ENCODE data around the gene CDX2. TPM values are rescaled to one million over a fixed set of nuclear protein-coding genes. Genes with fewer than 3 reads are reported as not detected.

CDX2 gene
- total and polyA plus RNA-seq, 2 experiments from 2014 or later = not detected

DNA sequence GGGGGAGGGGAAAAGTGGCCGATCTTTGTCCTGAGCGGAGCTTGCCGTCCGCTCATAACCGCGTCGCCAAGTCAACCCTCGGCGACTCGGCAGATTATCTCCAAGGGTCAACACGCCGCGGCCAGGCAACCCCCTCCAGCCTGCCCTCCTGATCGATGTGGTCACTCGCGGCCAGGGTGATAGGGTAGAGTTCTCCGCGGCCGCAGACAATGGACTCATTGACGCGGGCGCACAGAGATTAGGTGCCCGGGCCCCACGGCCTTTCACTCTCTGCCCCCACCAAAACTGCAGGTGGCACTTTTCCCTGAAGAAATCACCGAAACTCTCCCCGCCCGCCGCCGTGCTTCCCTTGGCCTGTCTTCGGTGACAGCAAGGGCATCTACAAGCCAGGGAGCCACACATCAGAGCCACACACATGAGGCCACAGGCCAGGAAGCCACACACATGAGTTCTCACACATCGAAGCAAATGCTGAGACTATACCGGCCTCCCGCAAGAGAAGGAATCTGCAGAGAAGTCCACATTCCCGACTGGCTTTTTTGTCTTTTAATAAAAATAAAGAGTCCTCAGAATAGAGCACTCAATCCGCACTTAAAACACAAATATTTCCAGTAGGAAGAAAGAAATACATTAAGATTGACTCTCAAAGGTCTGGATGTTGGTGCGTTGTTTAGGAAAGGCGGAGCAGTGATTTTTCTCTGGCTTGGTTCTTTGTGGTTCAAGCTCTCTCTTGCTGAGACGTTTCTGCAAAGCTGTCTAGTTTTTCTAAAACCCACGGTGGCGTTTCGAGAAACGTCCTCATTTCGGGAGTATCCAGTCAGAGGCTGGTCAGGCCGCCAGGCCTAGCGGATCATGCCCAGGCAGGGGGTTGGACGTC is 50.8 kb downstream of the CDX2 start:
- H3F3A ChIP-seq (replicated peaks; ENCODE audit: low read depth) = peaks cover 31% of the 10 kb centered on the region; the same call in 1 of the 2 replicates
- H3K27ac ChIP-seq (ENCODE audit: low read depth) = no peak overlapping the region
- ATAC-seq (no peak), DNase-seq (ENCODE audit: low spot score) (peak; percentile 35)
- H2AFZ ChIP-seq = no peak overlapping the region
- peak overlapping the region; percentile 46 for H3K4me3 ChIP-seq
- peaks cover 43% of the 10 kb centered on the region for H3K4me1 Mint-ChIP-seq
- TF ChIP-seq JUNB (IDR thresholded peaks at IDR 0.05; ENCODE audit: unreplicated experiment) (no peak), EZH2phosphoT487 (IDR thresholded peaks at IDR 0.05; ENCODE audit: unreplicated experiment) (peak; percentile 31), EZH2 (IDR thresholded peaks at IDR 0.05; ENCODE audit: low read depth, unreplicated experiment) (peak; percentile 100), NANOG (IDR thresholded peaks at IDR 0.05; ENCODE audit: borderline replicate concordance) (no peak), POLR2AphosphoS5 (IDR thresholded peaks at IDR 0.05; ENCODE audit: low read depth) (no peak), ZNF114 (CRISPR knock-in tag; IDR thresholded peaks at IDR 0.05) (no peak), STAT1 (IDR thresholded peaks at IDR 0.05; ENCODE audit: unreplicated experiment) (no peak), ZNF331 (CRISPR knock-in tag; IDR thresholded peaks at IDR 0.05; ENCODE audit: low read depth) (no peak), CREB1 (CRISPR knock-in tag; IDR thresholded peaks at IDR 0.05; ENCODE audit: low read depth) (no peak)
- TF ChIP-seq, protein P1, sequence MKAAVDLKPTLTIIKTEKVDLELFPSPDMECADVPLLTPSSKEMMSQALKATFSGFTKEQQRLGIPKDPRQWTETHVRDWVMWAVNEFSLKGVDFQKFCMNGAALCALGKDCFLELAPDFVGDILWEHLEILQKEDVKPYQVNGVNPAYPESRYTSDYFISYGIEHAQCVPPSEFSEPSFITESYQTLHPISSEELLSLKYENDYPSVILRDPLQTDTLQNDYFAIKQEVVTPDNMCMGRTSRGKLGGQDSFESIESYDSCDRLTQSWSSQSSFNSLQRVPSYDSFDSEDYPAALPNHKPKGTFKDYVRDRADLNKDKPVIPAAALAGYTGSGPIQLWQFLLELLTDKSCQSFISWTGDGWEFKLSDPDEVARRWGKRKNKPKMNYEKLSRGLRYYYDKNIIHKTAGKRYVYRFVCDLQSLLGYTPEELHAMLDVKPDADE (IDR thresholded peaks at IDR 0.05) = no peak
- TF ChIP-seq, protein P2, sequence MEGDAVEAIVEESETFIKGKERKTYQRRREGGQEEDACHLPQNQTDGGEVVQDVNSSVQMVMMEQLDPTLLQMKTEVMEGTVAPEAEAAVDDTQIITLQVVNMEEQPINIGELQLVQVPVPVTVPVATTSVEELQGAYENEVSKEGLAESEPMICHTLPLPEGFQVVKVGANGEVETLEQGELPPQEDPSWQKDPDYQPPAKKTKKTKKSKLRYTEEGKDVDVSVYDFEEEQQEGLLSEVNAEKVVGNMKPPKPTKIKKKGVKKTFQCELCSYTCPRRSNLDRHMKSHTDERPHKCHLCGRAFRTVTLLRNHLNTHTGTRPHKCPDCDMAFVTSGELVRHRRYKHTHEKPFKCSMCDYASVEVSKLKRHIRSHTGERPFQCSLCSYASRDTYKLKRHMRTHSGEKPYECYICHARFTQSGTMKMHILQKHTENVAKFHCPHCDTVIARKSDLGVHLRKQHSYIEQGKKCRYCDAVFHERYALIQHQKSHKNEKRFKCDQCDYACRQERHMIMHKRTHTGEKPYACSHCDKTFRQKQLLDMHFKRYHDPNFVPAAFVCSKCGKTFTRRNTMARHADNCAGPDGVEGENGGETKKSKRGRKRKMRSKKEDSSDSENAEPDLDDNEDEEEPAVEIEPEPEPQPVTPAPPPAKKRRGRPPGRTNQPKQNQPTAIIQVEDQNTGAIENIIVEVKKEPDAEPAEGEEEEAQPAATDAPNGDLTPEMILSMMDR (conservative IDR thresholded peaks at IDR 0.05; ENCODE audit: low read depth in 2 of 2) = no peak
- TF ChIP-seq, protein P3, sequence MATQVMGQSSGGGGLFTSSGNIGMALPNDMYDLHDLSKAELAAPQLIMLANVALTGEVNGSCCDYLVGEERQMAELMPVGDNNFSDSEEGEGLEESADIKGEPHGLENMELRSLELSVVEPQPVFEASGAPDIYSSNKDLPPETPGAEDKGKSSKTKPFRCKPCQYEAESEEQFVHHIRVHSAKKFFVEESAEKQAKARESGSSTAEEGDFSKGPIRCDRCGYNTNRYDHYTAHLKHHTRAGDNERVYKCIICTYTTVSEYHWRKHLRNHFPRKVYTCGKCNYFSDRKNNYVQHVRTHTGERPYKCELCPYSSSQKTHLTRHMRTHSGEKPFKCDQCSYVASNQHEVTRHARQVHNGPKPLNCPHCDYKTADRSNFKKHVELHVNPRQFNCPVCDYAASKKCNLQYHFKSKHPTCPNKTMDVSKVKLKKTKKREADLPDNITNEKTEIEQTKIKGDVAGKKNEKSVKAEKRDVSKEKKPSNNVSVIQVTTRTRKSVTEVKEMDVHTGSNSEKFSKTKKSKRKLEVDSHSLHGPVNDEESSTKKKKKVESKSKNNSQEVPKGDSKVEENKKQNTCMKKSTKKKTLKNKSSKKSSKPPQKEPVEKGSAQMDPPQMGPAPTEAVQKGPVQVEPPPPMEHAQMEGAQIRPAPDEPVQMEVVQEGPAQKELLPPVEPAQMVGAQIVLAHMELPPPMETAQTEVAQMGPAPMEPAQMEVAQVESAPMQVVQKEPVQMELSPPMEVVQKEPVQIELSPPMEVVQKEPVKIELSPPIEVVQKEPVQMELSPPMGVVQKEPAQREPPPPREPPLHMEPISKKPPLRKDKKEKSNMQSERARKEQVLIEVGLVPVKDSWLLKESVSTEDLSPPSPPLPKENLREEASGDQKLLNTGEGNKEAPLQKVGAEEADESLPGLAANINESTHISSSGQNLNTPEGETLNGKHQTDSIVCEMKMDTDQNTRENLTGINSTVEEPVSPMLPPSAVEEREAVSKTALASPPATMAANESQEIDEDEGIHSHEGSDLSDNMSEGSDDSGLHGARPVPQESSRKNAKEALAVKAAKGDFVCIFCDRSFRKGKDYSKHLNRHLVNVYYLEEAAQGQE (IDR thresholded peaks at IDR 0.05; ENCODE audit: unreplicated experiment) = no peak
- TF ChIP-seq, protein P4, sequence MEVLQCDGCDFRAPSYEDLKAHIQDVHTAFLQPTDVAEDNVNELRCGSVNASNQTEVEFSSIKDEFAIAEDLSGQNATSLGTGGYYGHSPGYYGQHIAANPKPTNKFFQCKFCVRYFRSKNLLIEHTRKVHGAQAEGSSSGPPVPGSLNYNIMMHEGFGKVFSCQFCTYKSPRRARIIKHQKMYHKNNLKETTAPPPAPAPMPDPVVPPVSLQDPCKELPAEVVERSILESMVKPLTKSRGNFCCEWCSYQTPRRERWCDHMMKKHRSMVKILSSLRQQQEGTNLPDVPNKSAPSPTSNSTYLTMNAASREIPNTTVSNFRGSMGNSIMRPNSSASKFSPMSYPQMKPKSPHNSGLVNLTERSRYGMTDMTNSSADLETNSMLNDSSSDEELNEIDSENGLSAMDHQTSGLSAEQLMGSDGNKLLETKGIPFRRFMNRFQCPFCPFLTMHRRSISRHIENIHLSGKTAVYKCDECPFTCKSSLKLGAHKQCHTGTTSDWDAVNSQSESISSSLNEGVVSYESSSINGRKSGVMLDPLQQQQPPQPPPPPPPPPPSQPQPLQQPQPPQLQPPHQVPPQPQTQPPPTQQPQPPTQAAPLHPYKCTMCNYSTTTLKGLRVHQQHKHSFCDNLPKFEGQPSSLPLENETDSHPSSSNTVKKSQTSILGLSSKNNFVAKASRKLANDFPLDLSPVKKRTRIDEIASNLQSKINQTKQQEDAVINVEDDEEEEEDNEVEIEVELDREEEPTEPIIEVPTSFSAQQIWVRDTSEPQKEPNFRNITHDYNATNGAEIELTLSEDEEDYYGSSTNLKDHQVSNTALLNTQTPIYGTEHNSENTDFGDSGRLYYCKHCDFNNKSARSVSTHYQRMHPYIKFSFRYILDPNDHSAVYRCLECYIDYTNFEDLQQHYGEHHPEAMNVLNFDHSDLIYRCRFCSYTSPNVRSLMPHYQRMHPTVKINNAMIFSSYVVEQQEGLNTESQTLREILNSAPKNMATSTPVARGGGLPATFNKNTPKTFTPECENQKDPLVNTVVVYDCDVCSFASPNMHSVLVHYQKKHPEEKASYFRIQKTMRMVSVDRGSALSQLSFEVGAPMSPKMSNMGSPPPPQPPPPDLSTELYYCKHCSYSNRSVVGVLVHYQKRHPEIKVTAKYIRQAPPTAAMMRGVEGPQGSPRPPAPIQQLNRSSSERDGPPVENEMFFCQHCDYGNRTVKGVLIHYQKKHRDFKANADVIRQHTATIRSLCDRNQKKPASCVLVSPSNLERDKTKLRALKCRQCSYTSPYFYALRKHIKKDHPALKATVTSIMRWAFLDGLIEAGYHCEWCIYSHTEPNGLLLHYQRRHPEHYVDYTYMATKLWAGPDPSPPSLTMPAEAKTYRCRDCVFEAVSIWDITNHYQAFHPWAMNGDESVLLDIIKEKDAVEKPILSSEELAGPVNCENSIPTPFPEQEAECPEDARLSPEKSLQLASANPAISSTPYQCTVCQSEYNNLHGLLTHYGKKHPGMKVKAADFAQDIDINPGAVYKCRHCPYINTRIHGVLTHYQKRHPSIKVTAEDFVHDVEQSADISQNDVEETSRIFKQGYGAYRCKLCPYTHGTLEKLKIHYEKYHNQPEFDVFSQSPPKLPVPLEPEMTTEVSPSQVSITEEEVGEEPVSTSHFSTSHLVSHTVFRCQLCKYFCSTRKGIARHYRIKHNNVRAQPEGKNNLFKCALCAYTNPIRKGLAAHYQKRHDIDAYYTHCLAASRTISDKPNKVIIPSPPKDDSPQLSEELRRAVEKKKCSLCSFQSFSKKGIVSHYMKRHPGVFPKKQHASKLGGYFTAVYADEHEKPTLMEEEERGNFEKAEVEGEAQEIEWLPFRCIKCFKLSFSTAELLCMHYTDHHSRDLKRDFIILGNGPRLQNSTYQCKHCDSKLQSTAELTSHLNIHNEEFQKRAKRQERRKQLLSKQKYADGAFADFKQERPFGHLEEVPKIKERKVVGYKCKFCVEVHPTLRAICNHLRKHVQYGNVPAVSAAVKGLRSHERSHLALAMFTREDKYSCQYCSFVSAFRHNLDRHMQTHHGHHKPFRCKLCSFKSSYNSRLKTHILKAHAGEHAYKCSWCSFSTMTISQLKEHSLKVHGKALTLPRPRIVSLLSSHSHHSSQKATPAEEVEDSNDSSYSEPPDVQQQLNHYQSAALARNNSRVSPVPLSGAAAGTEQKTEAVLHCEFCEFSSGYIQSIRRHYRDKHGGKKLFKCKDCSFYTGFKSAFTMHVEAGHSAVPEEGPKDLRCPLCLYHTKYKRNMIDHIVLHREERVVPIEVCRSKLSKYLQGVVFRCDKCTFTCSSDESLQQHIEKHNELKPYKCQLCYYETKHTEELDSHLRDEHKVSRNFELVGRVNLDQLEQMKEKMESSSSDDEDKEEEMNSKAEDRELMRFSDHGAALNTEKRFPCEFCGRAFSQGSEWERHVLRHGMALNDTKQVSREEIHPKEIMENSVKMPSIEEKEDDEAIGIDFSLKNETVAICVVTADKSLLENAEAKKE (CRISPR knock-in tag; IDR thresholded peaks at IDR 0.05) = no peak
- H3K4me2 ChIP-seq = peak overlapping the region; percentile 66
- no peak overlapping the region for H3K27ac Mint-ChIP-seq
- no peaks in the 10 kb centered on the region for H3K79me2 ChIP-seq (replicated peaks; ENCODE audit: insufficient read depth)
- peak overlapping the region; percentile 38 for H3K4me3 Mint-ChIP-seq
- peaks cover 100% of the 10 kb centered on the region for H3K27me3 ChIP-seq (ENCODE audit: insufficient read depth)
- no peaks in the 10 kb centered on the region for H3K9me2 ChIP-seq (ENCODE audit: insufficient read depth)
- no peaks in the 10 kb centered on the region for H3K36me3 ChIP-seq (ENCODE audit: insufficient read depth)
- peaks cover 54% of the 10 kb centered on the region for H3K4me1 ChIP-seq (ENCODE audit: insufficient read depth)
- H4K20me1 ChIP-seq (replicated peaks; ENCODE audit: insufficient read depth) = peaks cover 20% of the 10 kb centered on the region
- peaks cover 7% of the 10 kb centered on the region; the same call in 2 of the 3 replicates for H3K9me3 Mint-ChIP-seq
- H3K36me3 Mint-ChIP-seq (ENCODE audit: low read depth) = no peaks in the 10 kb centered on the region; the same call in 1 of the 3 replicates
- peaks cover 92% of the 10 kb centered on the region for H3K27me3 Mint-ChIP-seq (ENCODE audit: insufficient read depth, low read depth, poor library complexity)
